Gastroesophageal sphincter (tissue), 4 donors: ENCODE results near the gene PLCB4. TPM values are rescaled to one million over a fixed set of nuclear protein-coding genes. Genes with fewer than 3 reads are reported as not detected.

ENCODE experiments used
- ATAC-seq: fragments of 150-250 bp; one replicate; pipeline ENCODE4 v1.9.1; 2016; ENCODE audit warnings: mild to moderate bottlenecking, moderate library complexity
- H3K27ac ChIP-seq, 4 donors: fragments of 200-600 bp; sonication (generic) in 3 of 4; 1 replicate in 3 of 4; 2 replicates in 1 of 4; pipeline ENCODE4 v1.5.1; 2016 to 2019
- H3K27me3 ChIP-seq: fragments of 200-600 bp; sonication (generic); one replicate; pipeline ENCODE4 v1.5.1; 2019
- H3K36me3 ChIP-seq, 2 donors: fragments of 200-600 bp; sonication (generic); one replicate each; pipeline ENCODE4 v1.5.1; 2019; ENCODE audit warnings: control low read depth in 1 of 2
- H3K4me1 ChIP-seq, 3 donors: fragments of 200-600 bp; sonication (generic); 1 replicate in 2 of 3; 2 replicates in 1 of 3; pipeline ENCODE4 v1.5.1; 2016 to 2019; ENCODE audit warnings: control low read depth in 2 of 3
- H3K4me3 ChIP-seq, 2 donors: fragments of 200-600 bp; sonication (generic); one replicate each; pipeline ENCODE4 v1.5.1; 2019; ENCODE audit warnings: mild to moderate bottlenecking in 1 of 2, moderate library complexity in 1 of 2
- H3K9me3 ChIP-seq, 3 donors: fragments of 200-600 bp; sonication (generic); one replicate each; pipeline ENCODE4 v1.5.1; 2017 to 2019; ENCODE audit warnings: control low read depth in 2 of 3
- CTCF ChIP-seq, 4 experiments: fragments of 200-600 bp in 2 of 4; fragments of 450-650 bp in 2 of 4; sonication (generic) in 1 of 4; IDR thresholded peaks; one replicate each; pipeline ENCODE4 v1.5.1; 2017 to 2019; ENCODE audit warnings: antibody characterized with exemption in 4 of 4, mild to moderate bottlenecking in 2 of 4, moderate library complexity in 2 of 4
- EP300 ChIP-seq: sonication (generic); formaldehyde crosslinking; IDR thresholded peaks from one replicate; pipeline ENCODE4 v1.6.1; 2017; ENCODE audit warnings: antibody characterized with exemption, mild to moderate bottlenecking
- POLR2A ChIP-seq, 2 donors: fragments of 450-650 bp; IDR thresholded peaks; one replicate each; pipeline ENCODE4 v1.6.1; 2017; ENCODE audit warnings: antibody characterized with exemption in 2 of 2, mild to moderate bottlenecking in 2 of 2, moderate library complexity in 1 of 2
- POLR2AphosphoS5 ChIP-seq: sonication (generic); formaldehyde crosslinking; IDR thresholded peaks from one replicate; pipeline ENCODE4 v1.6.1; 2017; ENCODE audit warnings: antibody characterized with exemption
- WGBS, 2 donors: methylation state at CpG; one replicate each; pipeline ENCODE4 v1.1.5; 2018; ENCODE audit warnings: low coverage in 1 of 2; 5-methylcytosine and 5-hydroxymethylcytosine counted together
- total RNA-seq, 4 donors: library from RNA; depleted of rRNA; stranded (reverse); fragments of >200 nt; gene quantifications; one replicate each; pipeline ENCODE4 v1.1.0, GENCODE V29; 2016

PLCB4 gene
- total RNA-seq, 4 donors from 2014 or later, result 21.9 to 109 (median 59.1) TPM

- 64 to 69% methylated on average over 5 of the region's 5 CpGs for WGBS, 2 donors
- Histone ChIP-seq H3K9me3 (no peaks in the 10 kb centered on the region), H3K27me3 (no peaks in the 10 kb centered on the region), H3K36me3 (no peaks in the 10 kb centered on the region), H3K27ac (no peak overlapping the region), H3K4me1 (peaks cover 0 to 8% (median 0%) of the 10 kb centered on the region in 3 donors), H3K4me3 (no peak overlapping the region)
- ATAC-seq, result no peak
- no peak for TF ChIP-seq EP300
- TF ChIP-seq POLR2A (IDR thresholded peaks at IDR 0.05), result no peak
- no peak for TF ChIP-seq POLR2AphosphoS5
- TF ChIP-seq CTCF (IDR thresholded peaks at IDR 0.05), result no peak
These were observed 131.3 kb downstream of the PLCB4 start for GRCh38 chr20:9200196-9200595.

GRCh38 chr20:9200620-9201019 lies 131.7 kb downstream of the PLCB4 start:
- H3K4me1 ChIP-seq, result peaks cover 0 to 12% (median 0%) of the 10 kb centered on the region in 3 donors
- no peaks in the 10 kb centered on the region for H3K36me3 ChIP-seq
- no peaks in the 10 kb centered on the region for H3K9me3 ChIP-seq
- 75 to 100% methylated on average over 1 of the region's 1 CpG for WGBS, 2 donors
- no peaks in the 10 kb centered on the region for H3K27me3 ChIP-seq
- no peak overlapping the region for H3K27ac ChIP-seq
- ATAC-seq, result no peak
- H3K4me3 ChIP-seq, result no peak overlapping the region
- TF ChIP-seq POLR2AphosphoS5 (no peak), EP300 (no peak), CTCF (IDR thresholded peaks at IDR 0.05) (no peak), POLR2A (IDR thresholded peaks at IDR 0.05) (no peak)

- Histone ChIP-seq H3K27me3 (no peaks in the 10 kb centered on the region), H3K36me3 (no peaks in the 10 kb centered on the region), H3K27ac (no peak overlapping the region), H3K4me1 (peaks cover 0 to 22% (median 0%) of the 10 kb centered on the region in 3 donors), H3K9me3 (no peaks in the 10 kb centered on the region), H3K4me3 (no peak overlapping the region)
- TF ChIP-seq CTCF (IDR thresholded peaks at IDR 0.05) (no peak), POLR2AphosphoS5 (no peak)
- 72 to 94% methylated on average over 2 to 3 of the region's 3 CpGs for WGBS, 2 donors
- ATAC-seq, result no peak
These were observed 133.7 kb downstream of the PLCB4 start for GRCh38 chr20:9202420-9203080.

GRCh38 chr20:9203081-9203447 lies 134.2 kb downstream of the PLCB4 start:
- Histone ChIP-seq H3K9me3 (no peaks in the 10 kb centered on the region), H3K27ac (no peak overlapping the region), H3K27me3 (no peaks in the 10 kb centered on the region), H3K4me3 (no peak overlapping the region), H3K36me3 (no peaks in the 10 kb centered on the region), H3K4me1 (peaks cover 0 to 22% (median 0%) of the 10 kb centered on the region in 3 donors)
- ATAC-seq, result no peak
- no peak for TF ChIP-seq POLR2A (IDR thresholded peaks at IDR 0.05)

GRCh38 chr20:9204979-9205378 lies 136.1 kb downstream of the PLCB4 start:
- Histone ChIP-seq H3K4me1 (peaks cover 0 to 22% (median 0%) of the 10 kb centered on the region in 3 donors), H3K4me3 (no peak overlapping the region), H3K27ac (no peak overlapping the region), H3K27me3 (no peaks in the 10 kb centered on the region), H3K9me3 (no peaks in the 10 kb centered on the region), H3K36me3 (no peaks in the 10 kb centered on the region)
- no peak for ATAC-seq
- WGBS, 2 donors, result 52 to 53% methylated on average over 5 of the region's 5 CpGs
- TF ChIP-seq EP300, result no peak
- no peak for TF ChIP-seq POLR2AphosphoS5
- TF ChIP-seq POLR2A (IDR thresholded peaks at IDR 0.05), result no peak
- TF ChIP-seq CTCF (IDR thresholded peaks at IDR 0.05), result no peak
